ENCODE results near the gene LIPG.
"Not testable (repeated sequence)": the region's sequence is repeated elsewhere in the genome, so short reads cannot be mapped to it uniquely, and the experiment has no call there.

Gene LIPG

GRCh38 chr18:49582579-49582978 is 20.7 kb downstream of the LIPG start:
- no peak overlapping the region for H3K27ac ChIP-seq
- TF ChIP-seq CTCF (conservative IDR thresholded peaks at IDR 0.05; ENCODE audit: low read depth), result no peak
- no peak for DNase-seq (ENCODE audit: low spot score)
- ChIA-PET CTCF (no interaction called here), POLR2A (ENCODE audit: low non-redundant PET) (no interaction called here)

- POLR2A ChIA-PET (ENCODE audit: low non-redundant PET), result no interaction called here
- H3K27ac ChIP-seq, result no peak overlapping the region
- no peak for DNase-seq (ENCODE audit: low spot score)
- TF ChIP-seq CTCF (conservative IDR thresholded peaks at IDR 0.05; ENCODE audit: low read depth), result no peak
- CTCF ChIA-PET, result no interaction called here
Observed at GRCh38 chr18:49584394-49584793, 22.5 kb downstream of the LIPG start.

DNA sequence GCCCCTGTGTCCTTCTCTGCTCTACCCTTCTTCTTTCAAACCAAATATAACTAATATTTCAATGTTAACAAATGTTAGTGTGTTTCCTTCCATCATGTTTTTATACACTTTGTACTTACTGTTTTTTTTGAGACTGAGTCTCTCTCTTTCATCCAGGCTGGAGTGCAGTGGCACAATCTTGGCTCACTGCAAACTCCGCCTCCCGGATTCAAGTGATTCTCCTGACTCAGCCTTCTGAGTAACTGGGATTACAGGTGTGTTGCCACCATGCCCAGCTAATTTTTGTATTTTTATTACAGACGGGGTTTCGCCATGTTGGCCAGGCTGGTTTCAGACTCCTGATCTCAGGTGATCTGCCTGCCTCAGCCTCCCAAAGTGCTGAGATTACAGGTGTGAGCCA is 23.1 kb downstream of the LIPG start:
- CTCF ChIA-PET; H3K27ac ChIP-seq; POLR2A ChIA-PET (ENCODE audit: low non-redundant PET): not testable (repeated sequence)

DNA sequence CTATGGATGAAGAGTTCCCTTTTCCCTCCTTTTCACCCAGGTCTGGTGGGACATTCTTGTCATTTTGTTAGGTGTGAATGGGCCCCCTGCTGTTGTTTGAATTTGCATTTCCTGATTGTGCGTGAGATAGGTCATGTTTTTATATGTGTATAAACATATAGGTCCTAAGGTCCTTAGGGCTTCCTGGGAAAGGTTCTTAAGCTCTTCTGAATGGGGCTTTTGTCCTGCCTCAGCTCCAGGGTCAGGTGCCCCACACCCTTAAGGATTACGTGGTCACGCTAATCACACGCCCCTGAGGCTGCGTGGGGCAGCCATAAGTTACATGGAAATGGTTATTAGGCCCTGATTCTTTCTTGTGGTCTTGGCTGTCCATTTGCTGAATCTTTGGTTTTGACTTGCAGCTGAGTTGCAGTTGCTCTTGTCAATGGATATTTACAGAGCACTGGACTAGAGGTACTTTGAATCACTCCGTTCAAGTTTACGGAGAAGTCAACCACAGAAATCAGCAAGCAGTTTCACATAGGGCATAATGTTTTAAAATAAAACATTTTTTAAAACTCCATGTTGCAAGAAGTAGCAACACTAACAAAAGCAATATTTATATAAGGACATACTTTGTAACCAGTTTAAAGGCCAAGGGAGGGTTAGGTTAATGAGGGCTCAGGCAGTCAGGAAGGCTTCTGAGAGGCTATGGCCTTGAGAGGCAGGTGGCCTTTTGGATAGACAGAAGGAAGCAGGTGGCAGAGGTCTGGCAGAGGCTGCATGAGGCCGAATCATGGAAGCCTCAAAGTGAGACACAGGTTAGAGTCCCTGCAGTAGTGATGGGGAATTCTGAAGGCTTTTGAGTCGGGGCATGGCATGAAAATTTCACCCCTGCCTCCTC is 24.2 kb downstream of the LIPG start:
- ChIA-PET CTCF (interaction anchor here (0.5 kb wide), 1 partner anchor 10 kb away, joined by 3 read pairs; no protein-coding TSS in a partner anchor), POLR2A (ENCODE audit: low non-redundant PET) (no interaction called here)
- DNase-seq (ENCODE audit: low spot score), result no peak
- no peak for TF ChIP-seq CTCF (conservative IDR thresholded peaks at IDR 0.05; ENCODE audit: low read depth)
- no peak overlapping the region for H3K27ac ChIP-seq

More for the DNA sequence above, 23.1 kb downstream of the LIPG start:
- DNase-seq (ENCODE audit: low spot score), result not testable (repeated sequence)

DNA sequence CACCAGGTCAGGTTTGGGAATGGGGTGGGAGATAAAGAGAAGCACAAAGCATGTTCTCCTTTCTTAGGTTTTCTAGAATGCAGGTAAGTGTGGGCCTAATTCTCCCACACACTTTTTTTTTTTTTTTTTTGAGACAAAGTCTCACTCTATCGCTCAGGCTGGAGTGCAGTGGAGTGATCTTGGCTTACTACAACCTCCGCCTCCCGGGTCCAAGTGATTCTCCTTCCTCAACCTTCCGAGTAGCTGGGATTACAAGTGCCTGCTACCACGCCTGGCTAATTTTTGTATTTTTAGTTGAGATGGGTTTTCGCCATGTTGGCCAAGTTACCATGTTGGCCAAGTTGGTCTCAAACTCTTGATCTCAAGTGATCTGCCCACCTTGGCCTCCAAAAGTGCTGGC is 26.3 kb downstream of the LIPG start:
- no peak for TF ChIP-seq CTCF (conservative IDR thresholded peaks at IDR 0.05; ENCODE audit: low read depth)
- CTCF ChIA-PET, result no interaction called here
- POLR2A ChIA-PET (ENCODE audit: low non-redundant PET), result no interaction called here

DNA sequence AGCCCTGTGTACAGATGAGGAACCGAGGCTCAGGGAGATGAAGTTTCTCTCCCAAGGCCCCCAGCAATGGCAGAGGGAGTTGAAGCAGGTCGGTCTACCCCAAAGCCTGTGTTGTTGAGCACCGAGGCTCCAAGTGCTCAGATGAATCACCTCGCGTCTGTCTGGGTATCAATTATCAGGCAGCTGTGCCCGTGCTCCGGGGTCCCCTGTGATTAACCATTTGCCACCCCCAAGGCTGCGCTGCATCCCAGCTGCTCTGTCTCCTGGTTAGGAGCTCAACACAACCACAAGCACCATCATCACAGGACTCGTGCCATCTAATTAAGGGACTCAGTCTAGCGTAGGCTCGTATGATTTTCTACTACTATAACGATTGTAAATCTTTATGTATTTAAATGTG is 27.1 kb downstream of the LIPG start:
- POLR2A ChIA-PET (ENCODE audit: low non-redundant PET), result no interaction called here
- no peak for DNase-seq (ENCODE audit: low spot score)

More for the DNA sequence above, 26.3 kb downstream of the LIPG start:
- no peak for DNase-seq (ENCODE audit: low spot score)
- no peak overlapping the region for H3K27ac ChIP-seq

More for the DNA sequence above, 27.1 kb downstream of the LIPG start:
- H3K27ac ChIP-seq, result no peak overlapping the region
- no peak for TF ChIP-seq CTCF (conservative IDR thresholded peaks at IDR 0.05; ENCODE audit: low read depth)
- CTCF ChIA-PET, result no interaction called here
